ENCODE data around the gene DNM2.

DNM2 gene

DNA sequence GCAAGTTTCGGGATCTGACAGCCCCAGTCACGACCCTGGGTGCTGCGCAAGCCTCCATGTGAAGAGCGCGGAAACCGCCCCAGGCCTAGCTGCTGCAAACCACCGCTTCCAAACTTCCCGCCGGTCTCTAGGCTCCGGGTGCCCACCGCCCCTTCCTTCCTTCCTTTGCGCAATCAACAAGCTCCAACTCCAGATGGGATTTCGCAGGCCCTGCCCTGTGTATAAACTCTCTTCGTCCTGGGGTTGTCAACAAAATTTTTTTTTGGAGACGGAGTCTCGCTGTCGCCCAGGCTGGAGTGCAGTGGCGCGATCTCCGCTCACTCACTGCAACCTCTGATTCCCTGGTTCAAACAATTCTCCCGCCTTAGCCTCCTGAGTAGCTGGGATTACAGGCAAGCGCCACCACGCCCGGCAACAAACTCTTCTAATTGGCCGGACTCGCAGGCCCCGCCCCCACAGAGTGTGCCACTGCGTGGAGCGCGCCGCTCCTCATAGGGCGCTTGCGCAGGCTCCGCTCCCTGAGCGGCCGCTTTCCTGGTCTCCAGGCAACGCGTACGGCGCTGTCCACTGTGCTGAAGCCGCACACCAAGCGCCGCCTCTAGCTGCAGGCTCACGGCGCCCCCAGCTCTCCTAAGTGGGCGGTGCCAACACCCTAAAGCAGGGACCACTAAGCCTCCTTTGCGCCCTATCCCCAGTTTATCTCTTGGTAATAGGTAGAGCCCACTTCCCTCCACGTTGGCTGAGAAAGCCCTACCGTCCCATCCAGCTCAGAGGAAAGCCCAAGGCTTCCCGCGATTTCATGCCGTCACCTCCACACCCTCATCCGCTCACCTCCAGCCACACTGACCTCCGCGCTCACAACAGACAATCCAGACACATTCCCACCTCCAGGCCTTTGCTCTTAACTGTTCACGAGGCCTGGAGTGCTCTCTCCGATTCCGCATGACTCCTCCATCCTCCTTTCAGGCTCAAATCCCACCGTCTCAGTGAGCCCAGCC is 22.2 kb upstream of the DNM2 start (continued):
- TF ChIP-seq ZNF362 (tag by site-specific recombination; IDR thresholded peaks at IDR 0.05) = peak; percentile 69; the same call in 1 of the 2 replicates
- TF ChIP-seq ZFP37 (tag by site-specific recombination; IDR thresholded peaks at IDR 0.05) = 0 out of 2 replicates have a peak, but pooled peaks have one; percentile 6
- TF ChIP-seq ZNF747 (tag by site-specific recombination; IDR thresholded peaks at IDR 0.05) = no peak
- TF ChIP-seq ZEB2 (tag by site-specific recombination; IDR thresholded peaks at IDR 0.05) = peak; percentile 63; the same call in 1 of the 2 replicates
- peak; percentile 98 for TF ChIP-seq SP2 (tag by site-specific recombination; IDR thresholded peaks at IDR 0.05)
- no peak for TF ChIP-seq REPIN1 (tag by site-specific recombination; IDR thresholded peaks at IDR 0.05; ENCODE audit: low read depth)
- TF ChIP-seq TRIM28 (IDR thresholded peaks at IDR 0.05; ENCODE audit: borderline replicate concordance, low read length) = peak; percentile 13; the same call in 1 of the 2 replicates
- TF ChIP-seq ZNF600 (tag by site-specific recombination; IDR thresholded peaks at IDR 0.05) = peak; percentile 80; the same call in 1 of the 2 replicates
- peak; percentile 67 for TF ChIP-seq ZBTB26 (tag by site-specific recombination; optimal IDR thresholded peaks at IDR 0.05)
- no peak for TF ChIP-seq ZNF169 (tag by site-specific recombination; IDR thresholded peaks at IDR 0.05)
- TF ChIP-seq RBAK (tag by site-specific recombination; IDR thresholded peaks at IDR 0.05) = no peak
- TF ChIP-seq, protein P1, sequence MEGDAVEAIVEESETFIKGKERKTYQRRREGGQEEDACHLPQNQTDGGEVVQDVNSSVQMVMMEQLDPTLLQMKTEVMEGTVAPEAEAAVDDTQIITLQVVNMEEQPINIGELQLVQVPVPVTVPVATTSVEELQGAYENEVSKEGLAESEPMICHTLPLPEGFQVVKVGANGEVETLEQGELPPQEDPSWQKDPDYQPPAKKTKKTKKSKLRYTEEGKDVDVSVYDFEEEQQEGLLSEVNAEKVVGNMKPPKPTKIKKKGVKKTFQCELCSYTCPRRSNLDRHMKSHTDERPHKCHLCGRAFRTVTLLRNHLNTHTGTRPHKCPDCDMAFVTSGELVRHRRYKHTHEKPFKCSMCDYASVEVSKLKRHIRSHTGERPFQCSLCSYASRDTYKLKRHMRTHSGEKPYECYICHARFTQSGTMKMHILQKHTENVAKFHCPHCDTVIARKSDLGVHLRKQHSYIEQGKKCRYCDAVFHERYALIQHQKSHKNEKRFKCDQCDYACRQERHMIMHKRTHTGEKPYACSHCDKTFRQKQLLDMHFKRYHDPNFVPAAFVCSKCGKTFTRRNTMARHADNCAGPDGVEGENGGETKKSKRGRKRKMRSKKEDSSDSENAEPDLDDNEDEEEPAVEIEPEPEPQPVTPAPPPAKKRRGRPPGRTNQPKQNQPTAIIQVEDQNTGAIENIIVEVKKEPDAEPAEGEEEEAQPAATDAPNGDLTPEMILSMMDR (tag by site-specific recombination; IDR thresholded peaks at IDR 0.05) = peak; percentile 52; the same call in 1 of the 2 replicates
- TF ChIP-seq GLI2 (tag by site-specific recombination; IDR thresholded peaks at IDR 0.05; ENCODE audit: borderline replicate concordance, low read depth) = no peak
- TF ChIP-seq, protein P2, sequence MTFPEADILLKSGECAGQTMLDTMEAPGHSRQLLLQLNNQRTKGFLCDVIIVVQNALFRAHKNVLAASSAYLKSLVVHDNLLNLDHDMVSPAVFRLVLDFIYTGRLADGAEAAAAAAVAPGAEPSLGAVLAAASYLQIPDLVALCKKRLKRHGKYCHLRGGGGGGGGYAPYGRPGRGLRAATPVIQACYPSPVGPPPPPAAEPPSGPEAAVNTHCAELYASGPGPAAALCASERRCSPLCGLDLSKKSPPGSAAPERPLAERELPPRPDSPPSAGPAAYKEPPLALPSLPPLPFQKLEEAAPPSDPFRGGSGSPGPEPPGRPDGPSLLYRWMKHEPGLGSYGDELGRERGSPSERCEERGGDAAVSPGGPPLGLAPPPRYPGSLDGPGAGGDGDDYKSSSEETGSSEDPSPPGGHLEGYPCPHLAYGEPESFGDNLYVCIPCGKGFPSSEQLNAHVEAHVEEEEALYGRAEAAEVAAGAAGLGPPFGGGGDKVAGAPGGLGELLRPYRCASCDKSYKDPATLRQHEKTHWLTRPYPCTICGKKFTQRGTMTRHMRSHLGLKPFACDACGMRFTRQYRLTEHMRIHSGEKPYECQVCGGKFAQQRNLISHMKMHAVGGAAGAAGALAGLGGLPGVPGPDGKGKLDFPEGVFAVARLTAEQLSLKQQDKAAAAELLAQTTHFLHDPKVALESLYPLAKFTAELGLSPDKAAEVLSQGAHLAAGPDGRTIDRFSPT (tag by site-specific recombination; IDR thresholded peaks at IDR 0.05) = 0 out of 2 replicates have a peak, but pooled peaks have one; percentile 23
- peak; percentile 84 for TF ChIP-seq PRDM10 (tag by site-specific recombination; IDR thresholded peaks at IDR 0.05)
- no peak for TF ChIP-seq ZNF274 (IDR thresholded peaks at IDR 0.05; ENCODE audit: low read length)
- no peak for TF ChIP-seq ZNF274 (tag by site-specific recombination; IDR thresholded peaks at IDR 0.05; ENCODE audit: borderline replicate concordance)
- peak; percentile 78 for TF ChIP-seq KLF10 (tag by site-specific recombination; IDR thresholded peaks at IDR 0.05)
- no peak for TF ChIP-seq ZNF266 (tag by site-specific recombination; IDR thresholded peaks at IDR 0.05; ENCODE audit: low read depth)
- peak; percentile 97 for TF ChIP-seq OSR2 (tag by site-specific recombination; IDR thresholded peaks at IDR 0.05)
- no peak for TF ChIP-seq ZFP41 (tag by site-specific recombination; IDR thresholded peaks at IDR 0.05; ENCODE audit: borderline replicate concordance)
- TF ChIP-seq ZNF664 (tag by site-specific recombination; IDR thresholded peaks at IDR 0.05) = no peak
- no peak for TF ChIP-seq ZNF776 (tag by site-specific recombination; IDR thresholded peaks at IDR 0.05; ENCODE audit: borderline replicate concordance)
- peak; percentile 90 for TF ChIP-seq ZNF394 (tag by site-specific recombination; IDR thresholded peaks at IDR 0.05; ENCODE audit: borderline replicate concordance)
- no peak for TF ChIP-seq ZNF426 (tag by site-specific recombination; IDR thresholded peaks at IDR 0.05)
- TF ChIP-seq ZNF629 (tag by site-specific recombination; IDR thresholded peaks at IDR 0.05) = peak; percentile 54; the same call in 1 of the 2 replicates
- no peak for TF ChIP-seq ZNF473 (tag by site-specific recombination; IDR thresholded peaks at IDR 0.05)
